HCEC 1CT (cell line): ENCODE results near the gene HAAO.

ENCODE experiments used
- DNase-seq: peaks from one replicate; pipeline ENCODE4 v3.0.0-alpha.2; 2017

Gene HAAO

GRCh38 chr2:42767080-42767898 lies 25.1 kb downstream of the HAAO start:
- no peak for DNase-seq

- no peak for DNase-seq
Measured at GRCh38 chr2:42765686-42766085, 26.7 kb downstream of the HAAO start.

GRCh38 chr2:42764901-42765300 lies 27.5 kb downstream of the HAAO start:
- no peak for DNase-seq

DNA sequence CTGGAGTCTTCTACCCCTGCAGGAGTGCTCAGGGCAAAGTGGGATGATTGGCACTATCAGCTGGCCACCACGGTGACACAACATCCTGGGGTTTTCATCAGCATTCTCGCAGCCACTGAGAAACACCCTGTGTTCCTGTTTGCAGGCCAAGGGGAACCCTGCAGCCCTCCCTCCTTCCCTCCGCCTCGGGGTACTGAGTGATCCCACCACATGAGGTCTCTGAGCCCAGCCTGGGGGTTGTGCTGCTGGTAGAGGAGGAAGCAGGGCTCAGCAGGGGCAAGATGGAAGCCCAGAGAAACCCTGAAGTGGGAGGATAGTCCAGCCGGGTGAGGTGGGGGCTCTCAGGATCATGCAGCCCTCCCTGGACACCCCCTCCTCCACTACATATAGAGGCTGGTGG lies 28.3 kb downstream of the HAAO start, which contains the start of gene OXER1:
TSS of gene OXER1 (minus strand) at position 40 of the 400 bp plus-strand sequence. CDS start 73 bp downstream, outside the sequence.
- DNase-seq: no peak

DNA sequence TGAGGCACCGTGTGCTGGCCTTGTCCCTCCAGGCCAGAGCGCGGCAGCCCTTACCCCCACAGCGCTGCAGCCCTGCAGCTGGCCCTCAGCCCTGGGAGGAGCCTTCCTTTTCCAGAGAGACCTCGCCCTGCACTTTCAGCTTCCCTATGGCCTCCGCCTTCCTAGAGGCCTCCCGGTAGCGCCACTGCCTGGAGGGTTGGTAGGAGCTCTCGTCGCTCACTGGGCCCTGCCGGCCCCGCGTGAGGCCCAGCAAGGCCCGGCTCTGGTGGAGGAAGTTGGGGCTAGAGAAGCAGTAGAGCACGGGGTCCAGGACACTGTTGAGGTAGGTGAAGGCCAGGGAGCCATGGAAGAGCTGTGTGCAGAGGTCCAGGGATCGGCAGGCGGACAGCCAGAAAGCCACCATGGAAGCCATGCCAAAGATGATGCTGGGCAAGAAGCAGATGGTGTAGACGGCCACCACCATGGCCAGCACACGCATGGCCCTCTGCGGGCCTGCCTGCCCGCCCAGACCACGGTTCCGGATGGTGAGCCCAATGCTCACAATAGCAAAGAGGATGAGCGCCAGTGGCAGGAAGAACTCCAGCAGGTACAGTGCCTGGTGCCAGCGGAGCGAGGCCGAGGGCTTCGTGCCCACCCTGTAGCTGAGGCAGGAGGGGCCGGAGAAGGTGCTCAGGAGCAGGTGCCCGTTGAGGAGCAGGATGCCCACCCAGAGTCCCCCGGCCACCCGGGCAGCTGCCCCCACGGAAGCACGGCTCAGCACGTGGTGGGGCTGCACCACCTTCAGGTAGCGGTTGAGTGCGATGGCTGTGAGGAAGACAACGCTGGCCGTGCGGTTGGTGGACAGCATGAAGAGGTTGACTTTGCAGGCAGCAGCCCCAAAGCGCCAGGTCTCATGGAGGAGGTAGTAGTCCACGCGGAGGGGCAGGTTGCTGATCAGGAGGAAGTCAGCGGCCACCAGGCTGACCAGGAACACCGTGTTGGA lies 29.3 kb downstream of the HAAO start:
- DNase-seq: no peak

- DNase-seq: no peak
Measured at GRCh38 chr2:42762155-42762554, 30.2 kb downstream of the HAAO start.

- no peak for DNase-seq
Measured at GRCh38 chr2:42761554-42761953, 30.8 kb downstream of the HAAO start.

GRCh38 chr2:42758751-42759150 lies 33.6 kb downstream of the HAAO start:
- no peak for DNase-seq

- no peak for DNase-seq
Measured at GRCh38 chr2:42757981-42758740, 34.2 kb downstream of the HAAO start.

- no peak for DNase-seq
Measured at GRCh38 chr2:42756966-42757513, 35.3 kb downstream of the HAAO start.

DNA sequence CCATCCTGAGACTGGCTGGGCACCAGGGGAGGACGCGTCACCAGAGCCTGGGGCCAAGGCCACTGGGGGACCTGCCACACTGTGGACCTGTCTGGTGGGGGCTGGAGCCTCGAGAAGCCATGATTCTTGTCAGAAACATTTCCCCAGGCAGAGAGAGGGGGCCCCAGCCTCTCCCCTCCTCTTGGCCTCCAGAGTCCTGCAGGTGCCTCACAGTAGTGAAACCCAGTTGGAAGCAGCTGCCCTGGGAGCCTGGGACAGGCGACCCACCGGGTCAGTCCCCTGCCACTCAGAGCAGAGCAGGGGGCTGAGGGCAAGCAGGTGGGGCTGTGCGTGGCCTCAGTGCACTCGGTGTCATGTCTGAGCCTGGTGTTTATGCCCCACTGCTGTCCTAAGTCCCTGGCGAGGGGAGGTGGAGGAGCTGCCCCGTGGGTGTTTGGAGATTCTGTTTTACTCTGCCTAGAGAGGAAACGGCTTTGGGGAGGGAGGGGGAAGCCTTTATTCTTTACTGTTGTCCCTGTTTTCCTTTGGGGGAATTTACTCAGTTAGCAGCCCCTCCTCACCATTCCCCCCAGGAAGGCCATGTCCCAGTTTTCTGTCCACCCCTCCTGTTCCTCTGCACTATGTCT lies 36.1 kb downstream of the HAAO start:
- DNase-seq: no peak

DNA sequence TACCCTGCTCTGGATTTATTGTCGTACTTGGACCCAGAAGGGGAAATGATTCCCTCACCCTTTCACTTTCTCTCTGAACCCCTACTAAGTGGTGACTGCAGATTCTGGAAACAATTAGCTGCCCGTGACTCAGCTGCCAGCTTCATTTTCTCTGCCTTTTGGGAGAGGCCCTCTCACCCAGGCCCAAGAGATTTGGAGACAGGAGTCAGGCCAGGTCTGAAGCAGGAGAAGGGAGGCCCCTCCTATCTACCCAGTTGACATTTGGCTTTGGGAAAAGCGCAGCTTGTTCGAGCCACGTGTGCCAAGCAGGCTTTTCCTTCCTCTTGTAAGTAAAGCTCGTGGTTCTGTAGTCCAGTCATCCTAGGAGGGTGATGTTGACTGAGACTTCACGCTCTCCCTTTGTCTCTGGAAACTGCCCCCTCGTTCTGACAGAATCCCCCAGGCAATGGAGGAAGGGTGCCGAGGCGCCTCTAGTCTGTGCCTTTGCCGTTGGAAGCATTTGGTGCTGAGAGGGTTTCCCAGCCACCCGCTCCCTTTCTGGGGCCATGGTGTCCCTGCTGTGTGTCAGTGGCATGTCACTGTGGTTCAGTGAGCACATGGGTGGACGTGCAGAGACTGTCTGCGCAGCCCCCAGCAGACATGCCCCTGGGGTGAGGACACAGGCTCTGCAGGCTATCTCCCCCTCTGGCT lies 37.0 kb downstream of the HAAO start:
- no peak for DNase-seq

GRCh38 chr2:42754776-42755140 lies 37.6 kb downstream of the HAAO start:
- no peak for DNase-seq

- no peak for DNase-seq
Measured at GRCh38 chr2:42754021-42754775, 38.2 kb downstream of the HAAO start.

- no peak for DNase-seq
Measured at GRCh38 chr2:42752816-42753813, 39.3 kb downstream of the HAAO start.

DNA sequence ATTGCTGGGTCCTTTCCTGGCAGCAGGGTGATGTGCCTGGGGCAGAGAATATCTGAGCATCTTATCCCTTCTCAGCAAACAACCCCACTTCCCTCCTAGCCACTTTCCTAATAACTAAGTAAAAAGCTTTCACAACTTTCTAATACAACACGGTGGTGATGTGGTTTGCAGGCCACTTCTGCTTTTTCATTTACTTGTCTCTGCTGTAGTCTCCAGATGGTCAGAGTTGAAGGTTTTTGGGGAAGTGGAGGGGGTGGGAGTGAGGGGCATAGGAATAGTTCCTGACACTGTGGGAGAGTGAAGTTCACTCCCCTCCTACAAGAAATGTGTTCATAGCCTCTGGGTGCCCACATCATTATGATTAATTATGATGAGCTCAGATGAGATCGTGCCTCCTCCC lies 40.1 kb downstream of the HAAO start:
- no peak for DNase-seq

DNA sequence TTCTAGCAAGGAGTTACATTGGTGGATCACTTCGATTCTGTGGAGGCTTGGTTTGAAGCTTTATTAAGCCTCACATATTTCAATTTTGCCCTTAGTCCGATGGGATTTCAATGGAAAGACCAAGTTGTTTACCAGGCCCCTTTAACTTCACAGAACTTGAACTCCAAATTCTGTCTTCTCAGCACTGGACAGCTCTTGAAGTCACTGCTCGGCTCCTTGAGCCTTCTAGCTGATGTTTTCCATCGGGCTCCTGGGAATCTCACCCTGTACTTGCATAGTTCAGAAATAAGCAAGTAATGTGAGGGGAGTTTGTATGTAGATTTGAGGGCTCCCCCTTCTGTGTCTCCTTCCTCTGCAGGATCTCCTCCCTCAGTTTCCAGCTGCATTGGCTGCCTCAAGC lies 43.5 kb downstream of the HAAO start:
- no peak for DNase-seq

- DNase-seq: no peak
Measured at GRCh38 chr2:42747422-42747821, 45.0 kb downstream of the HAAO start.

- DNase-seq: no peak
Measured at GRCh38 chr2:42744545-42745082, 47.8 kb downstream of the HAAO start.
